H7 (cell line): ENCODE results near the gene FCSK. TPM values are rescaled to one million over a fixed set of nuclear protein-coding genes. Genes with fewer than 3 reads are reported as not detected.

Experiments used
- DNase-seq: peaks from one replicate; pipeline ENCODE4 v3.0.0; 2012
- H3K27me3 ChIP-seq: 2 replicates; pipeline ENCODE4 v1.6.0; 2011; ENCODE audit warnings: mild to moderate bottlenecking, low read length; ENCODE audit not compliant: control insufficient read depth, insufficient read depth
- H3K36me3 ChIP-seq: replicated peaks from 2 replicates; pipeline ENCODE4 v1.5.1; 2011; ENCODE audit warnings: low read length; ENCODE audit not compliant: control insufficient read depth, insufficient read depth
- H3K4me3 ChIP-seq: 2 replicates; pipeline ENCODE4 v1.5.1; 2011; ENCODE audit warnings: low read depth, mild to moderate bottlenecking, control low read depth, low read length, moderate library complexity; ENCODE audit not compliant: insufficient read depth
- total RNA-seq: library from RNA; depleted of rRNA; stranded (reverse); fragments of >200 nt; shearing (Covaris generic); gene quantifications from 2 replicates; pipeline ENCODE4 v1.2.3, GENCODE V29; 2014

FCSK gene
- total RNA-seq, 1 experiment from 2014 or later = 11.2 TPM

- no peaks in the 10 kb centered on the region for H3K36me3 ChIP-seq
- H3K27me3 ChIP-seq = no peaks in the 10 kb centered on the region
- DNase-seq = no peak
- H3K4me3 ChIP-seq = no peak overlapping the region
Measured at GRCh38 chr16:70455910-70456309, 1.5 kb downstream of the FCSK start.

- no peak for DNase-seq
Measured at GRCh38 chr16:70457446-70458166, 3.2 kb downstream of the FCSK start.

GRCh38 chr16:70460737-70461261 lies 6.4 kb downstream of the FCSK start:
- no peak overlapping the region for H3K4me3 ChIP-seq
- no peaks in the 10 kb centered on the region for H3K36me3 ChIP-seq
- H3K27me3 ChIP-seq = no peaks in the 10 kb centered on the region
- peak; percentile 64 for DNase-seq

More at GRCh38 chr16:70457446-70458166, 3.2 kb downstream of the FCSK start:
- Histone ChIP-seq H3K36me3 (no peaks in the 10 kb centered on the region), H3K4me3 (no peak overlapping the region), H3K27me3 (no peaks in the 10 kb centered on the region)

- H3K4me3 ChIP-seq = no peak overlapping the region
- no peaks in the 10 kb centered on the region for H3K27me3 ChIP-seq
- H3K36me3 ChIP-seq = no peaks in the 10 kb centered on the region
- peak; percentile 17 for DNase-seq
Measured at GRCh38 chr16:70463235-70463634, 8.8 kb downstream of the FCSK start.

GRCh38 chr16:70465999-70466804 lies 11.8 kb downstream of the FCSK start:
- no peaks in the 10 kb centered on the region for H3K27me3 ChIP-seq
- H3K36me3 ChIP-seq = no peaks in the 10 kb centered on the region
- DNase-seq = peak; percentile 32
- H3K4me3 ChIP-seq = no peak overlapping the region

- peak; percentile 47 for DNase-seq
- Histone ChIP-seq H3K27me3 (no peaks in the 10 kb centered on the region), H3K4me3 (no peak overlapping the region), H3K36me3 (no peaks in the 10 kb centered on the region)
Measured at GRCh38 chr16:70466805-70467076, 12.3 kb downstream of the FCSK start.

- H3K27me3 ChIP-seq = no peaks in the 10 kb centered on the region
- no peaks in the 10 kb centered on the region for H3K36me3 ChIP-seq
- DNase-seq = peak; percentile 70
- H3K4me3 ChIP-seq = no peak overlapping the region
Measured at GRCh38 chr16:70467113-70467512, 12.7 kb downstream of the FCSK start.

- H3K27me3 ChIP-seq = no peaks in the 10 kb centered on the region
- peak; percentile 32 for DNase-seq
- H3K36me3 ChIP-seq = no peaks in the 10 kb centered on the region
- no peak overlapping the region for H3K4me3 ChIP-seq
Measured at GRCh38 chr16:70467608-70468007, 13.2 kb downstream of the FCSK start.

- peak; percentile 52 for DNase-seq
- H3K36me3 ChIP-seq = no peaks in the 10 kb centered on the region
Measured at GRCh38 chr16:70468776-70469525, 14.6 kb downstream of the FCSK start.

GRCh38 chr16:70470141-70470926 lies 15.9 kb downstream of the FCSK start:
- H3K4me3 ChIP-seq = no peak overlapping the region
- DNase-seq = peak; percentile 47
- H3K36me3 ChIP-seq = no peaks in the 10 kb centered on the region

More at GRCh38 chr16:70468776-70469525, 14.6 kb downstream of the FCSK start:
- no peak overlapping the region for H3K4me3 ChIP-seq
- no peaks in the 10 kb centered on the region for H3K27me3 ChIP-seq

GRCh38 chr16:70470927-70471341 lies 16.5 kb downstream of the FCSK start:
- Histone ChIP-seq H3K4me3 (no peak overlapping the region), H3K36me3 (no peaks in the 10 kb centered on the region), H3K27me3 (no peaks in the 10 kb centered on the region)
- peak; percentile 94 for DNase-seq

More at GRCh38 chr16:70470141-70470926, 15.9 kb downstream of the FCSK start:
- H3K27me3 ChIP-seq = no peaks in the 10 kb centered on the region

- Histone ChIP-seq H3K4me3 (no peak overlapping the region), H3K27me3 (no peaks in the 10 kb centered on the region), H3K36me3 (no peaks in the 10 kb centered on the region)
- peak; percentile 56 for DNase-seq
Measured at GRCh38 chr16:70472786-70473433, 18.5 kb downstream of the FCSK start.

GRCh38 chr16:70473446-70474319 lies 19.3 kb downstream of the FCSK start:
- no peak overlapping the region for H3K4me3 ChIP-seq
- H3K27me3 ChIP-seq = no peaks in the 10 kb centered on the region
- peak; percentile 56 for DNase-seq
- no peaks in the 10 kb centered on the region for H3K36me3 ChIP-seq
